K562 (cell line): ENCODE measurements around the gene SCYL1. TPM values are rescaled to one million over a fixed set of nuclear protein-coding genes. Genes with fewer than 3 reads are reported as not detected.

ENCODE experiments used
- ARID4B ChIP-seq: sonication (generic); formaldehyde crosslinking; IDR thresholded peaks from 2 replicates; pipeline ENCODE4 v1.8.0; 2022; ENCODE audit warnings: mild to moderate bottlenecking, missing genetic modification reagents
- BCL6 ChIP-seq: fragments of 250-450 bp; sonication (Bioruptor Pico); IDR thresholded peaks from 2 replicates; pipeline ENCODE4 v1.4.0; 2020
- CHCHD3 ChIP-seq: fragments of 250-450 bp; sonication (Bioruptor Pico); IDR thresholded peaks from 2 replicates; pipeline ENCODE4 v2.1.2; 2022; ENCODE audit warnings: mild to moderate bottlenecking
- FOXK1 ChIP-seq: sonication (generic); formaldehyde crosslinking; IDR thresholded peaks from 2 replicates; pipeline ENCODE4 v1.8.0; 2022; ENCODE audit warnings: missing genetic modification reagents, mild to moderate bottlenecking, borderline replicate concordance
- LARP7 ChIP-seq: fragments of 450-650 bp; IDR thresholded peaks from 2 replicates; pipeline ENCODE4 v1.6.1; 2016
- MCM3 ChIP-seq: fragments of 450-650 bp; IDR thresholded peaks from 2 replicates; pipeline ENCODE4 v1.6.1; 2016
- MCM5 ChIP-seq: fragments of 450-650 bp; IDR thresholded peaks from 2 replicates; pipeline ENCODE4 v1.6.1; 2016; ENCODE audit warnings: low read depth
- MEF2D ChIP-seq: conservative IDR thresholded peaks from 2 replicates; pipeline ENCODE4 v1.6.1; 2016; ENCODE audit warnings: low read depth, missing genetic modification characterization, missing compliant biosample characterization
- MITF ChIP-seq: IDR thresholded peaks from 2 replicates; pipeline ENCODE4 v1.6.1; 2014; ENCODE audit warnings: antibody characterized with exemption
- PHF8 ChIP-seq: fragments of 200-600 bp; sonication (generic); IDR thresholded peaks from 2 replicates; pipeline ENCODE4 v1.6.1; 2012; ENCODE audit warnings: mixed run types, mild to moderate bottlenecking, inconsistent platforms, low read length, moderate library complexity, borderline replicate concordance
- RFX1 ChIP-seq: fragments of 450-650 bp; IDR thresholded peaks from 2 replicates; pipeline ENCODE4 v1.6.1; 2016; ENCODE audit warnings: mild to moderate bottlenecking, moderate library complexity
- SMAD3 ChIP-seq: fragments of 450-650 bp; formaldehyde crosslinking; conservative IDR thresholded peaks from 2 replicates; pipeline ENCODE4 v1.4.0; 2020; ENCODE audit warnings: mild to moderate bottlenecking
- STAT6 ChIP-seq: sonication (generic); formaldehyde crosslinking; IDR thresholded peaks from 2 replicates; pipeline ENCODE4 v1.8.1; 2023; ENCODE audit warnings: mild to moderate bottlenecking, missing genetic modification reagents
- TARDBP ChIP-seq: fragments of 450-650 bp; IDR thresholded peaks from 2 replicates; pipeline ENCODE4 v1.6.1; 2016
- TBP ChIP-seq: optimal IDR thresholded peaks from 2 replicates; pipeline ENCODE3; 2011; ENCODE audit warnings: low read depth, low read length, improper control_type of control experiment
- ZNF518B ChIP-seq: fragments of 250-450 bp; sonication (Bioruptor Pico); IDR thresholded peaks from 2 replicates; pipeline ENCODE4 v1.5.0; 2021; ENCODE audit warnings: mild to moderate bottlenecking, moderate library complexity
- ZNF57 ChIP-seq: fragments of 450-650 bp; formaldehyde crosslinking; IDR thresholded peaks from 2 replicates; pipeline ENCODE4 v1.4.0; 2020; ENCODE audit warnings: mild to moderate bottlenecking, moderate library complexity
- polyA plus RNA-seq, 8 experiments: library from polyadenylated mRNA; depleted of rRNA in 4 of 8; stranded (reverse) in 5 of 8; unstranded in 3 of 8; fragments of >200 nt; fragmentation: Nextera tagmentation in 2 of 8; fragmentation: Illumina TruSeq in 1 of 8; extraction: Ambion mirVana in 2 of 8; extraction: Trizol in 1 of 8; gene quantifications; 2 replicates each; pipeline versions ENCODE4 v1.2.1 to v1.2.3, GENCODE V29; 2011 to 2014; ENCODE audit warnings: inconsistent platforms in 1 of 8, missing spikeins in 1 of 8
- total RNA-seq, 7 experiments: library from RNA; depleted of rRNA in 6 of 7; stranded (reverse); fragments of >200 nt in 6 of 7; fragmentation: Illumina TruSeq in 2 of 7; extraction: Trizol in 2 of 7; gene quantifications; 2 replicates each; pipeline versions ENCODE4 v1.2.1 to v1.2.3, GENCODE V29; 2011 to 2021; ENCODE audit warnings: low replicate concordance in 1 of 7

The SCYL1 gene
- total and polyA plus RNA-seq, 9 of the 15 experiments (the other 6 are each of a cell fraction or from before 2014, with no cell fraction given): 1.9 to 145 (median 57.6) TPM

- TF ChIP-seq MITF (no peak), FOXK1 (CRISPR knock-in tag) (no peak), LARP7 (no peak), ZNF57 (CRISPR knock-in tag) (no peak), MCM5 (no peak), BCL6 (CRISPR knock-in tag) (no peak), PHF8 (peak; percentile 79; the same call in 1 of the 2 replicates), CHCHD3 (CRISPR knock-in tag) (no peak), TARDBP (no peak), ZNF518B (CRISPR knock-in tag) (no peak), TBP (peak; percentile 35), STAT6 (CRISPR knock-in tag) (no peak), SMAD3 (CRISPR knock-in tag) (no peak), ARID4B (CRISPR knock-in tag) (peak; percentile 79), MCM3 (no peak), RFX1 (no peak), MEF2D (tag) (no peak)
Observed at GRCh38 chr11:65524741-65525545, at the start of gene SCYL1 (continued).
